AG10803 (cell line): ENCODE data around the gene NXF1.
"Not testable (repeated sequence)": the region's sequence is repeated elsewhere in the genome, so short reads cannot be mapped to it uniquely, and the experiment has no call there.

Experiments used
- DNase-seq: peaks from one replicate; pipeline ENCODE4 v3.0.0; 2010; ENCODE audit warnings: low read depth
- H3K4me3 ChIP-seq: 2 replicates; pipeline ENCODE4 v1.5.1; 2011; ENCODE audit warnings: mild to moderate bottlenecking, low read length, control low read depth
- CTCF ChIP-seq: conservative IDR thresholded peaks from 2 replicates; pipeline ENCODE4 v1.5.1; 2011; ENCODE audit warnings: mild to moderate bottlenecking, low read length, control low read depth, inconsistent platforms

The NXF1 gene

DNA sequence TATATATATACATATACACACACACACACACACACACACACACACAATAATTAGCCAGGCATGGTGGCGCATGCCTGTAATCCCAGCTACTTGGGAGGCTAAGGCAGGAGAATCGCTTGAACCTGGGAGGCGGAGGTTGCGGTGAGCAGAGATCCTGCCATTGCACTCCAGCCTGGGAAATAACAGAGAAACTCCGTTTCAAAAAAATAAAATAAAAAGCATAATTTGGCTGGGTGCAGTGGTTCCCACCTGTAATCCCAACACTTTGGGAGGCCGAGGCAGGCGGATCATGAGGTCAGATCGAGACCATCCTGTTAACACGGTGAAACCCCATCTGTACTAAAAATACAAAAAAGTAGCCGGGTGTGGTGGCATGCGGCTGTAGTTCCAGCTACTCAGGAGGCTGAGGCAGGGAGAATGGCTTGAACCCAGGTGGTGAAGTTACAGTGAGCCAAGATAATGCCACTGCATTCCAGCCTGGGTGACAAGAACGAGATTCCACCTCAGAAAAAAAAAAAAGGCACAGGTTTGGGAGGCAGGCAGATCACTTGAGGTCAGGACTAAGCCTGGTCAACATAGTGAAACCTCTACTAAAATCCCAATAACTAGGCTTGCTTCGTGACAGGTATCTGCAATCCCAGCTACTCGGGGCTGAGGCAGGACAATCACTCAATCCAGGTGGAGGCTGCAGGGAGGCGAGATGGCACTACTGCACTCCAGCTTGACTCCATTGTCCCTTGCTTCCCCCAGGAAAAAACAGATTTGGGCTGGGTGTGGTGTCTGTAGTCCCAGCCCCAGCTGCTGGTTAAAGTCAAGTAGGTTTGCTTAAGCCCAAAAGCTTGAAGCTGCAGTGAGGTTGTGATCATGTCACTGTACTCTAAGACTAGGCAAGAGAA is 45.9 kb upstream of the NXF1 start:
- H3K4me3 ChIP-seq: no peak overlapping the region

DNA sequence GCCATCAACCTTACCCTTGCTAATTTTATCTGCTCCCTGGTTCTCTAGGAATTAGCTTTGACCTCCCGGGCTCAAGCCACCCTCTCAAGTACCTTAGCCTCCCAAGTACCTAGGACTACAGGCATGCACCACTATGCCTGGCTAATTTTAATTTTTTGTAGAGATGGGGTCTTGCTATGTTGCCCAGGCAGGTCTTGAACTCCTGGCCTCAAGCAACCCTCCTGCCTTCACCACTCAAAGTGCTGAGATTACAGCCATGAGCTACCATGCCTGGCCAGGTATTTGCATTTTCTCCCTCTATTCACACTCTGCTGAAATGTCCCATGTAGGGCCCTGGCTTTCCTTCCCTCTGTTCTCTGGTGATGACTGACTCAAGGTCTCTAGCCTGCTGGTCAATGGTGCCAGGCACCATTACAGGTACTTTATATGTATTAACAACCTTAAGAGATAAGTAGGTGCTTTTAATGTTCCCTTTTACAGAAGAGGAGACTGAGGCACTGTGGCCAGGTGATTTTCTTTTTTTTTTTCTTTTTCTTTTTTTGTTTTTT is 42.6 kb upstream of the NXF1 start:
- H3K4me3 ChIP-seq: no peak overlapping the region
- no peak for TF ChIP-seq CTCF
- no peak for DNase-seq

More for the DNA sequence above, 45.9 kb upstream of the NXF1 start:
- no peak for TF ChIP-seq CTCF
- no peak for DNase-seq

DNA sequence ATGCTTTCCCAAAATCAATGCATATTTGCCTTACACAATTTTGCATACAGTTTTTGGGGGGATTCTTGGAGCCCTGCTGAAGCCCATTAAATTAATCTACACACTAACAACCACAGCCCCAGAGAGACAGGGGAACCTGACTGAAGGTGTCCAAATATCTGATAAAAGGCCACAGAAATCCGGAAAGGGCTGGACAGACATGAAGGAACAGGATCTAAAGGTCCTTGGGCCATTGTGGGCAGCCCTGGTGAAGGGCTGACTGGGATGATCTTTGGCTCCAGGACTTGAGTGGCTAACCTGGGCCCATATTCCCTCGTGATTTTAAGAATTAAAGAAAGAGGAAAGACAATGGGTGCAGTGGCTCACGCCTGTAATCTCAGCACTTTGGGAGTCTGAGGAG is 40.9 kb upstream of the NXF1 start:
- no peak for TF ChIP-seq CTCF

GRCh38 chr11:62844154-62844553 is 38.9 kb upstream of the NXF1 start:
- DNase-seq: no peak
- no peak for TF ChIP-seq CTCF
- H3K4me3 ChIP-seq: no peak overlapping the region

More for the DNA sequence above, 40.9 kb upstream of the NXF1 start:
- no peak for DNase-seq
- no peak overlapping the region for H3K4me3 ChIP-seq

DNA sequence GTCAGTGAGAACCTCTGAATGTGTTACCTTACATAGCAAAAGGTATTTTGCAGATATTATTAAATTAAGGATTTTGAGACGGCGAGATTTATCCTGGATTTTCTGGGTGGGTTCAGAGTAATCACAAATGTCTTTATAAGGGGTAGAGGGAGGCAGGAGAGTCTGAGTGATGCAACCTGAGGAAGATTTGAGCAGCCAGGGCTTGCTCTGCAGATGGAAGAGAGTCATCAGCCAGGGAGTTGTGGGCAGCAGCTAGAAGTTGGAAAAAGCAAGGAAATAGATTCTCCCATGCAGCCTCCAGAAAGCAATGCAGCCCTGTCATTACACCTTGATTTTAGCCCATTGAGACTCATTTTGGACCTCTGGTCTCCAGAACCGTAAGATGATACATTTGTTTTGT is 38.2 kb upstream of the NXF1 start:
- TF ChIP-seq CTCF: no peak
- DNase-seq: peak; percentile 31
- H3K4me3 ChIP-seq: no peak overlapping the region

GRCh38 chr11:62842891-62843290 is 37.7 kb upstream of the NXF1 start:
- not testable (repeated sequence) for H3K4me3 ChIP-seq, DNase-seq

DNA sequence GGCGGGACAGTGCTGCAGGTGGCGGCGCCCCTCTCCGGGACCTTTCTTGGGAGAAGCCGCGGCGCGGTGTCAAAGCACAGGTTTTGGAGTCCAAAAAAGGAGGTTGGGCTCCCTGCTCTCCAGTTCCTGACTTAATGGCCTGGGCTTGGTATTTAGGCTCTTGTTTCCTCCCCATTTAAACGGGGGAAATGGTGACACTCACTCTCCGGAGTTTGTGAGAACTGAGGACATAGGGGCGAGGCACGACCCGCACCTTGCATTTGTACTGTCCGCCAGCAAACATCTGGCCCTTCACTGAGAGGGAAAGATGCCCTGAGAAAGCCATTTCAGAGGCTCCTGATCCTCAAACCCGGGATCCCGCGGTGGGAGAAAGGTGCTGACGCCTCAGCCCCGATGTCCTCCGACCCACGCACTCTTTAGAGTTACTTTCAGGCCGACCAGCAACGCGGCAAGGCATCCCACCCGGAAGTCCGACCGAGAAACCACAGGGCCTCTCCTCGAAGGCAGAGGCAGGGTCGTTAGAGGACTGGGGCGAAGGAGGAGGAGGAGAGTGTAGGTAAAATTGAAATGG is 37.0 kb upstream of the NXF1 start:
- peak overlapping the region; percentile 56 for H3K4me3 ChIP-seq
- DNase-seq: no peak
- no peak for TF ChIP-seq CTCF
